ENCODE measurements around the gene CTU2.

DNA sequence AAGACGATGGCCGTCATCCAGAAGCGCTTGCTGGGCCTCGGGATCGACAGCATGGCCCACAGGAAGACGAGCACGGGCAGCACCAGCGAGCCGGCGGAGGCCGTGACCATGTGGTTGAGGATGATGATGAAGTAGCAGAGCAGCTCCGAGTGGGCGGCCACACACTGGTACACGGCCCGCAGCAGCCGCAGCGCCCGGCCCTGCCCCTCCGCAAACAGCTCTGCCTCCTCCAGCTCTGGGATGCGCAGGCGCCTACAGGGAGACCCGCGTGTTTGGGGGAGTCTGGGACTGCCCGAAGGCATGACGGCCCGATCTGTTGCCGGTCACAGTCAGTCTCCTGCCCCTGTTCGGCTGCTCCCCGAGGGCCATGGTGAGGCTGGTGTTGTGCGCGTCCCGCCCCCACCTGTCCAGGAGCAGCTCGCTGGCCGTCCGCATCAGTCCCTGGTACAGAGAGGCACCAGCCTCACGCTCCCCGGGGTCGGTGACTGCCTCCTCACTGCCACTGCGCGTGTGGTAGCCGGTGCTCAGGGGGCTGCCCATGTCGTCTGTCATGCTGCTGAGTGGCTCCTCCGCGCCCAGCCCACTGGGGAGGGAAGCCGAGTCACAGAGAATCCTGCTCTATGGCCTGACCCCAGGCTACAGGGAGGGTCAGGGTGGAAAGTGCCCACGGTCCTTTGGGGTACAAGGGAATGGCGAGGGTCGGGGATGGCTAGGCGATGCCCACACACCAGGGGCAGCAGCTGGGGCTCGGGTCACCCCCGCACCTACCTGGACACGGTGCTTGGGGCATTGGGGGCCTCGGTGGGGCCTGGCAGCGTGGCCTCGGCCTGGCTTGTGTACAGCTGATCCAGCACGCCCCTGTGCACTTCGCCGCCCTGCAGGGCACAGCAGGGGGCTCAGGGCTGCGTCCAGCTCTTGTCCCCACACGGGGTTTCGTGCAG lies 15.8 kb downstream of the CTU2 start:
- TF ChIP-seq, protein P1, sequence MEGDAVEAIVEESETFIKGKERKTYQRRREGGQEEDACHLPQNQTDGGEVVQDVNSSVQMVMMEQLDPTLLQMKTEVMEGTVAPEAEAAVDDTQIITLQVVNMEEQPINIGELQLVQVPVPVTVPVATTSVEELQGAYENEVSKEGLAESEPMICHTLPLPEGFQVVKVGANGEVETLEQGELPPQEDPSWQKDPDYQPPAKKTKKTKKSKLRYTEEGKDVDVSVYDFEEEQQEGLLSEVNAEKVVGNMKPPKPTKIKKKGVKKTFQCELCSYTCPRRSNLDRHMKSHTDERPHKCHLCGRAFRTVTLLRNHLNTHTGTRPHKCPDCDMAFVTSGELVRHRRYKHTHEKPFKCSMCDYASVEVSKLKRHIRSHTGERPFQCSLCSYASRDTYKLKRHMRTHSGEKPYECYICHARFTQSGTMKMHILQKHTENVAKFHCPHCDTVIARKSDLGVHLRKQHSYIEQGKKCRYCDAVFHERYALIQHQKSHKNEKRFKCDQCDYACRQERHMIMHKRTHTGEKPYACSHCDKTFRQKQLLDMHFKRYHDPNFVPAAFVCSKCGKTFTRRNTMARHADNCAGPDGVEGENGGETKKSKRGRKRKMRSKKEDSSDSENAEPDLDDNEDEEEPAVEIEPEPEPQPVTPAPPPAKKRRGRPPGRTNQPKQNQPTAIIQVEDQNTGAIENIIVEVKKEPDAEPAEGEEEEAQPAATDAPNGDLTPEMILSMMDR (conservative IDR thresholded peaks at IDR 0.05; ENCODE audit: low read depth, low read length): no peak
- no peak for TF ChIP-seq EZH2phosphoT487 (IDR thresholded peaks at IDR 0.05; ENCODE audit: borderline replicate concordance, low read length)
- TF ChIP-seq EZH2 (IDR thresholded peaks at IDR 0.05; ENCODE audit: low read length, unreplicated experiment): no peak
